ENCODE measurements around the gene NME1.

The NME1 gene

DNA sequence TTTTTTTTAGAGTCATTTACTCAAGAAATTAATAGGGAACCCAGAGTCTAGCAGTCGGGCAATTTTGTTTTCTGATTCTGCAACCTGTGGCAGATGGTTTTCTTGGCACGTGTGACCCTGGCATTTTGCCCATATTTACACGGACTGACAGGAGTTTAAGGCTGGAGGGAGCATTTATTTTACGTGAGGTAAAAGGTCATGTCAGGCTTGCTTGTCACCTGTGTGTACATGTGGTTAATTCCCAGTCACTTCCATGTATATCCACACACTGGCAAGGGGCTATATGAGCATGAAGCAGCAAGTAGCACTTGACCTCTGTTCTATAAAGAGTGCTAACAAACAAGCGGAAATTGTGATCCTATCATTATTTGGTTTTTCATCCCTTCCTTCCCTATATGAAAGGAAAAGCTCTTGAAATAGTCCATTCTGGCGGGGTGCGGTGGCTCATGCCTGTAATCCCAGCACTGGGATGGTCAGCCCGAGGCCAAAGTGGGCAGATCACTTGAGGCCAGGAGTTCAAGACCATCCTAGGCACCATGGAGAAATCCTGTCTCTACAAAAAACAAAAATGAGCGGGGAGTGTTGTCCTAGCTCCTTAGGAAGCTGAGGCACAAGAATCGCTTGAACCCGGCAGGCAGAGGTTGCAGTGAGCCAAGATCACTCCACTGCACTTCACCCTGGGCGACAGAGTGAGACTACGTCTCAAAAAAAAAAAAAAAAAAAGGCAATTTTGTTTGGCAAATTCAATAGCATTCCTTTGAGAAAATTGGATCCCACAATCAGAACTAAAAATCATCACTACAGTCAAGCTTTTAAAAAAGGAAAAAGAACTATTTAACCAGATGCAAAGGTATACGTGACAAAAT is 34.8 kb upstream of the NME1 start:
- H3K27ac ChIP-seq = peak overlapping the region; percentile 94
- peak overlapping the region; percentile 89 for H3K4me3 ChIP-seq (ENCODE audit: low read depth, low read length)
- TF ChIP-seq, protein P1, sequence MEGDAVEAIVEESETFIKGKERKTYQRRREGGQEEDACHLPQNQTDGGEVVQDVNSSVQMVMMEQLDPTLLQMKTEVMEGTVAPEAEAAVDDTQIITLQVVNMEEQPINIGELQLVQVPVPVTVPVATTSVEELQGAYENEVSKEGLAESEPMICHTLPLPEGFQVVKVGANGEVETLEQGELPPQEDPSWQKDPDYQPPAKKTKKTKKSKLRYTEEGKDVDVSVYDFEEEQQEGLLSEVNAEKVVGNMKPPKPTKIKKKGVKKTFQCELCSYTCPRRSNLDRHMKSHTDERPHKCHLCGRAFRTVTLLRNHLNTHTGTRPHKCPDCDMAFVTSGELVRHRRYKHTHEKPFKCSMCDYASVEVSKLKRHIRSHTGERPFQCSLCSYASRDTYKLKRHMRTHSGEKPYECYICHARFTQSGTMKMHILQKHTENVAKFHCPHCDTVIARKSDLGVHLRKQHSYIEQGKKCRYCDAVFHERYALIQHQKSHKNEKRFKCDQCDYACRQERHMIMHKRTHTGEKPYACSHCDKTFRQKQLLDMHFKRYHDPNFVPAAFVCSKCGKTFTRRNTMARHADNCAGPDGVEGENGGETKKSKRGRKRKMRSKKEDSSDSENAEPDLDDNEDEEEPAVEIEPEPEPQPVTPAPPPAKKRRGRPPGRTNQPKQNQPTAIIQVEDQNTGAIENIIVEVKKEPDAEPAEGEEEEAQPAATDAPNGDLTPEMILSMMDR (IDR thresholded peaks at IDR 0.05) = no peak
- peaks cover 22% of the 10 kb centered on the region for H3K4me1 ChIP-seq
- H3K79me2 ChIP-seq = peaks cover 36% of the 10 kb centered on the region
- H3K4me2 ChIP-seq (ENCODE audit: low read length) = peak overlapping the region; percentile 65
- no peaks in the 10 kb centered on the region for H3K36me3 ChIP-seq (ENCODE audit: control insufficient read depth, insufficient read depth, low read length)
- no peaks in the 10 kb centered on the region for H3K27me3 ChIP-seq (ENCODE audit: control insufficient read depth, insufficient read depth, low read length)
- H3K9me3 ChIP-seq (ENCODE audit: control insufficient read depth, low read length) = no peaks in the 10 kb centered on the region
- no peak overlapping the region for H2AFZ ChIP-seq
- H3K9ac ChIP-seq = no peak overlapping the region

DNA sequence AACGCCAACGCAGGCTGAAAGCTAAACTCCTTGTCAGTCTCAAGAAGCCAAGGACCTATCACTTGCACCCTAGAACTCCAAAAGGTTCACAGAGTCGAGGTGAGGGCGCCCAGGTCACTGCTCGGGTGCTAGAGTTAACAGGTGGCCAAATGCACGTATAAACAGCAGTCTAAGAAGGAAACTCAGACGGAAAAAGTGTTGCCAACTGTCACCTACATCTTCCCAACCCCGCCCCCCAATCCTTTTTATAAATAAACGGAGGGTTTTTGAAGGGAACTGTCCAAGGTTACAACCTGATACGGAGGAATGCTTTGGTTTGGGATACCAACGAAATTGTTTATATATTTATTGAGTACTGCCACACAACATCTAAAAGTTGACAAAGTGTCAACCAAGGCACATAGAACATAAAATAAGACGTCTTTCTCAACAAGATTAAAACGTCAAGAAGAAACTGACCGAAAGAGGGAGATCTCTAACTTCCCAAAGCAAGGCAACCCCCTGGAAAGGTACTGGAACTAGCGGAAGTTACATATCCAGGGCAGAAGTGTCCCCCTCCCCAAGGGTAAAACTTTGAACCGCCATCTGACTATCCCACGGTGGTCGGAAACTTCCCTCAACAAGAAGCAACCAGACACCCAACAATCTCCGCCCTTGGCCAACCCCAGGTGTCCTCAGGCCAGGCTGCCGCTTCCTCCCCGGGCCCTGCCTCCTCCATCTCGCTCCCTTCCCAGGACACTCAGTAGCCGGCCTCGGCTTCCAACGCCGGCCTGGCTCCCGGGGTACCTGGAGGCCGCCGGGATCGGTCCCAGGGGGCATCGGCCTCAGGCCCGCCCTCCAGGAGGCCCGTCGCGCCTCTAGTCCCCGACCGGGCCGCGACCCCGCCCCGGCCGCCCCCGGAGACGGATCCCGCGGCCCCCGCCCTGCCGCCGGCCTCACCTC is 33.7 kb upstream of the NME1 start:
- H3K4me2 ChIP-seq (ENCODE audit: low read length) = peak overlapping the region; percentile 65
- H3K27ac ChIP-seq = peak overlapping the region; percentile 94
- peaks cover 27% of the 10 kb centered on the region for H3K79me2 ChIP-seq
- H3K36me3 ChIP-seq (ENCODE audit: control insufficient read depth, insufficient read depth, low read length) = no peaks in the 10 kb centered on the region
- peak overlapping the region; percentile 91 for H3K9ac ChIP-seq
- TF ChIP-seq, protein P1 (IDR thresholded peaks at IDR 0.05) = peak; percentile 22
- H2AFZ ChIP-seq = peak overlapping the region; percentile 86
- no peaks in the 10 kb centered on the region for H3K9me3 ChIP-seq (ENCODE audit: control insufficient read depth, low read length)
- no peaks in the 10 kb centered on the region for H3K27me3 ChIP-seq (ENCODE audit: control insufficient read depth, insufficient read depth, low read length)
- peak overlapping the region; percentile 89 for H3K4me3 ChIP-seq (ENCODE audit: low read depth, low read length)
- H3K4me1 ChIP-seq = peaks cover 22% of the 10 kb centered on the region

DNA sequence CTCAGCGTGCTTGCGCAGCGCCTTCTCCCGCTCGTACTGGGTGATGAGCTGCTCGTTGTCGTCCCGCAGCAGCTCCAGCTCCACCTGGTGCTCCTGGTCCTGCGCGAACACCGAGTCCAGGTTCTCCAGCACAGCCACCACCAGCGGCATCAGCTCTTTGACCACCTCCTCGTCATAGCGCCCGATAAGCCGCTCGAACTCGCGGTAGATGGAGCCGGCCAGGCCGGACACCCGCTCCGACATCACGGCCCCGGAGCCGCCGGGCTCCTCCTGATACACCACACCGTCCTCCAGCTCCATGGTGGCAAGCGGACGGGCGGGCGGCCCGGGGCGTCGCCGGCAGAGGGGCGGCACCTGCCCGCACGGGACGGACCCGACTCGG is 33.0 kb upstream of the NME1 start:
- Histone ChIP-seq H3K4me1 (peaks cover 22% of the 10 kb centered on the region), H3K9ac (peak overlapping the region; percentile 91), H3K27me3 (ENCODE audit: control insufficient read depth, insufficient read depth, low read length) (no peaks in the 10 kb centered on the region)

DNA sequence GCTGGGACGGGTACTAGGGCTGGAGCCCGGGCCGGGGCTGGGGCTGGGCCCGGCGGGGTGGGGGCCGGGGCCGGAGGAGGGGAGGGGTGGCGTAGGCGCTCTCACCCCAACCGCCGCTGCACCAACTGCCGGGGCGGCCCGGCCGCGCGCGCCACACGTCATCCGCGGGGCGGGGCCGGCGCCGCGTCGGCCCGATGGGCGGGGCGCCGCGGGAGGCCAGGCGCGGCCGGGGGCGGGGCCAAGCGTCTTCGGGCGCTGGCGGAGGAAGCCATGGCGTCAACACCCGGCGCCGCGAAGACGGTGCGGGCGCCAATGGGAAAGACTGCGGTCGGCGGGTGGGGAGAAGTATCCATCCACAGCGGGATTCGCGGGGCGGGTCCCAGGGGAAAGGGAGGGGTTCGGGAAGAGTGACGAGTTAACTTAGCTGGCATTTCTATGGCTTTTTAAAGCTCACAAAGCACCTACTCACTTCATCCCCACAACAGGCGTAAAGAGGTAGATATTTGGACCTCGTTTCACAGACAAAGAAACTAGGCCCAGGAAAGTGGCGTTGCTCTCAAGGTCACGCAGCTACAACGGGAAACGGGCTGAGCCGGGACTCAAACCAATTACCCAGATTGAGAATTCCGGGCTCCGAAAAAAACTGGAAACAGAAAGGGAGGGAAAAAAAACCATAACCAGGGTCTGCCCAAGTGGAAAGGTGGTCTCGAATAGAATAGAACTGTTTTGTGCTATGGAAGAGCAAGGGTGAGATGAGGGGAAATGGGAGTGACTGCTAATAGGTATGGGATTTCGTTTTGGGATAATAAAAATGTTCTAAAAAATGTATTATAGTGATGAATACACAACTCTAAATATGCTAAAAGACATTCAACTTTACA is 32.4 kb upstream of the NME1 start, which contains the start of gene SPAG9:
Gene SPAG9, minus strand, starts transcription at position 130 of the 881 bp plus-strand sequence. CDS start 212 bp downstream, outside the sequence.
- peaks cover 22% of the 10 kb centered on the region for H3K4me1 ChIP-seq
- peak within 1 kb of the TSS; percentile 86 for H2AFZ ChIP-seq
- H3K27me3 ChIP-seq (ENCODE audit: control insufficient read depth, insufficient read depth, low read length) = no peaks in the 10 kb centered on the region
- peak within 1 kb of the TSS; percentile 98 for H3K27ac ChIP-seq
- H3K79me2 ChIP-seq = peaks cover 15% of the 10 kb centered on the region
- H3K4me2 ChIP-seq (ENCODE audit: low read length) = peak within 1 kb of the TSS; percentile 97
- TF ChIP-seq, protein P1 (IDR thresholded peaks at IDR 0.05) = no peak
- H3K9me3 ChIP-seq (ENCODE audit: control insufficient read depth, low read length) = no peaks in the 10 kb centered on the region
- H3K4me3 ChIP-seq (ENCODE audit: low read depth, low read length) = peak within 1 kb of the TSS; percentile 89
- peak within 1 kb of the TSS; percentile 91 for H3K9ac ChIP-seq
- no peaks in the 10 kb centered on the region for H3K36me3 ChIP-seq (ENCODE audit: control insufficient read depth, insufficient read depth, low read length)

More for the DNA sequence above, 33.0 kb upstream of the NME1 start:
- Histone ChIP-seq H3K4me2 (ENCODE audit: low read length) (peak overlapping the region; percentile 65), H3K36me3 (ENCODE audit: control insufficient read depth, insufficient read depth, low read length) (no peaks in the 10 kb centered on the region), H2AFZ (peak overlapping the region; percentile 86), H3K4me3 (ENCODE audit: low read depth, low read length) (peak overlapping the region; percentile 89), H3K79me2 (peaks cover 20% of the 10 kb centered on the region), H3K27ac (peak overlapping the region; percentile 94), H3K9me3 (ENCODE audit: control insufficient read depth, low read length) (no peaks in the 10 kb centered on the region)
- TF ChIP-seq, protein P1 (IDR thresholded peaks at IDR 0.05) = no peak

Measured in parathyroid adenoma (tissue), 2 donors.